ENCODE results near the gene TRIM7.

Gene TRIM7

GRCh38 chr5:181233088-181233800 lies 28.2 kb upstream of the TRIM7 start:
- no peak for DNase-seq (ENCODE audit: low read depth in 2 of 2, low spot score in 1 of 2)

GRCh38 chr5:181232593-181232992 lies 27.6 kb upstream of the TRIM7 start:
- no peak for DNase-seq (ENCODE audit: low read depth in 2 of 2, low spot score in 1 of 2)

GRCh38 chr5:181231432-181231831 lies 26.4 kb upstream of the TRIM7 start:
- DNase-seq (ENCODE audit: low read depth in 2 of 2, low spot score in 1 of 2) = no peak

GRCh38 chr5:181230551-181230950 lies 25.6 kb upstream of the TRIM7 start:
- DNase-seq (ENCODE audit: low read depth in 2 of 2, low spot score in 1 of 2) = no peak

- no peak for DNase-seq (ENCODE audit: low read depth in 2 of 2, low spot score in 1 of 2)
Observed at GRCh38 chr5:181229996-181230395, 25.0 kb upstream of the TRIM7 start.

- no peak for DNase-seq (ENCODE audit: low read depth in 2 of 2, low spot score in 1 of 2)
Observed at GRCh38 chr5:181224390-181225229, 19.6 kb upstream of the TRIM7 start.

- no peak for DNase-seq (ENCODE audit: low read depth in 2 of 2, low spot score in 1 of 2)
Observed at GRCh38 chr5:181223729-181224389, 18.9 kb upstream of the TRIM7 start.

- DNase-seq (ENCODE audit: low read depth in 2 of 2, low spot score in 1 of 2) = peak; percentile 95 to 97
Observed at GRCh38 chr5:181223058-181223728, 18.2 kb upstream of the TRIM7 start, which contains the start of gene TRIM41. Gene TRIM41, plus strand, starts transcription at chr5:181223281. Its CDS starts 719 bp downstream, at chr5:181224000.

- DNase-seq (ENCODE audit: low read depth in 2 of 2, low spot score in 1 of 2) = no peak
Observed at GRCh38 chr5:181222630-181223057, 17.6 kb upstream of the TRIM7 start.

- DNase-seq (ENCODE audit: low read depth in 2 of 2, low spot score in 1 of 2) = peak; percentile 96 to 98
Observed at GRCh38 chr5:181221792-181222629, 17.0 kb upstream of the TRIM7 start.

GRCh38 chr5:181221105-181221791 lies 16.3 kb upstream of the TRIM7 start:
- DNase-seq (ENCODE audit: low read depth in 2 of 2, low spot score in 1 of 2) = no peak

- DNase-seq (ENCODE audit: low read depth in 2 of 2, low spot score in 1 of 2) = no peak
Observed at GRCh38 chr5:181220178-181220515, 15.2 kb upstream of the TRIM7 start.

GRCh38 chr5:181219262-181220177 lies 14.5 kb upstream of the TRIM7 start:
- no peak for DNase-seq (ENCODE audit: low read depth in 2 of 2, low spot score in 1 of 2)

GRCh38 chr5:181218795-181219124 lies 13.8 kb upstream of the TRIM7 start:
- no peak for DNase-seq (ENCODE audit: low read depth in 2 of 2, low spot score in 1 of 2)

GRCh38 chr5:181217803-181218062 lies 12.7 kb upstream of the TRIM7 start:
- DNase-seq (ENCODE audit: low read depth in 2 of 2, low spot score in 1 of 2) = no peak

GRCh38 chr5:181217111-181217802 lies 12.3 kb upstream of the TRIM7 start:
- DNase-seq (ENCODE audit: low read depth in 2 of 2, low spot score in 1 of 2) = no peak

- no peak for DNase-seq (ENCODE audit: low read depth in 2 of 2, low spot score in 1 of 2)
Observed at GRCh38 chr5:181215997-181216989, 11.3 kb upstream of the TRIM7 start.

Data from stimulated activated CD8-positive, alpha-beta memory T cell treated with anti-CD3 and anti-CD28 coated beads, Interleukin-4, amount 100 ng/mL, for 1 hour (primary cell).